ENCODE results near the gene HSD17B3.

DNA sequence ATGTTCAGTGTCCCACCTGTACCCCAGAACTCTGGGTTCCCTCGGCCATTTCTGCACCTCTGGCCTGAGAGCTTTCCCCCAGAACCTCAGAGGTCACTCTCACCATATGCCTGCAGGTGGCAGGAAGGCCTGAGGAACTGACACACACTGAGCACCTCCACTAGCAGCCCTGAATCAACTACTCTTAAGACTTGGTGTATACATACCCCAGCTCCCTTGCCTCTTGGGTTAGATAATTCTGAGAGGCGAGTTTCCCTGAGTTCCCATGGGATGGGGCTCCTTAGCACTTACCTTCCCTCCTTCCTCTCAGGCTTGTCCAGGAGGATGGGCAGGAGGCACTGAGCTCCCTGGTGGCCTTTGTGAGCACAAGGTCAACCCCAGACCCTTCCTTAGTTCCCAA is 86.1 kb downstream of the HSD17B3 start:
- TF ChIP-seq CTCF (IDR thresholded peaks at IDR 0.05; ENCODE audit: insufficient read depth, low read length, poor library complexity, severe bottlenecking) (no peak), EZH2phosphoT487 (conservative IDR thresholded peaks at IDR 0.05; ENCODE audit: low read length) (no peak)

Data from SU-DHL-6 (cell line).